Endothelial cell of umbilical vein (primary cell): ENCODE results near the gene CAMSAP1. TPM values are rescaled to one million over a fixed set of nuclear protein-coding genes. Genes with fewer than 3 reads are reported as not detected.

Source experiments
- BruUV-seq: library from RNA; stranded (reverse); fragments of 400-500 nt; replicated peaks from 2 replicates; lab custom pipeline; 2021; lab: Mats Ljungman, UMichigan
- CTCF ChIA-PET: fragments of 300-600, 350-600 bp; sonication (Branson Sonifier 250); formaldehyde crosslinking; loops from one replicate; lab custom pipeline; 2021; ENCODE audit warnings: antibody characterized with exemption, inconsistent platforms; lab: Charles Lee
- POLR2A ChIA-PET: fragments of 300-600, 350-600 bp; sonication (Branson Sonifier 250); formaldehyde crosslinking; loops from one replicate; lab custom pipeline; 2021; ENCODE audit warnings: antibody characterized with exemption, inconsistent platforms; lab: Charles Lee
- DNase-seq: peaks from one replicate; pipeline ENCODE4 v3.0.0-alpha.2; 2011; ENCODE audit warnings: low read depth, low spot score
- FAIRE-seq: peaks from 2 replicates; lab custom pipeline; 2011; peaks lifted over from hg19 to GRCh38; lab: Jason Lieb, UNC
- H2AFZ ChIP-seq: 2 replicates; pipeline ENCODE4 v1.6.0; 2012; ENCODE audit warnings: low read depth, low read length, control low read depth, inconsistent platforms
- H3K27ac ChIP-seq: 2 replicates; pipeline ENCODE4 v1.5.1; 2011; ENCODE audit warnings: low read depth, mild to moderate bottlenecking, control low read depth, low read length, moderate library complexity; ENCODE audit not compliant: insufficient read depth
- H3K27me3 ChIP-seq, 2 experiments: 2 replicates each; pipeline versions ENCODE4 v1.6.0 to v1.6.1; 2011; ENCODE audit warnings: low read length in 2 of 2, mixed read lengths in 1 of 2; ENCODE audit not compliant: control insufficient read depth in 2 of 2, insufficient read depth in 2 of 2
- H3K36me3 ChIP-seq, 2 experiments: 2 replicates in 1 of 2; 3 replicates in 1 of 2; pipeline ENCODE4 v1.5.1; 2011; ENCODE audit warnings: low read length in 2 of 2, mild to moderate bottlenecking in 1 of 2, moderate library complexity in 1 of 2; ENCODE audit not compliant: control insufficient read depth in 2 of 2, insufficient read depth in 2 of 2; ENCODE audit errors: extremely low read depth in 1 of 2
- H3K4me1 ChIP-seq: 3 replicates; pipeline ENCODE4 v1.5.1; 2011; ENCODE audit warnings: mild to moderate bottlenecking, low read length; ENCODE audit not compliant: control insufficient read depth, insufficient read depth; ENCODE audit errors: extremely low read depth
- H3K4me2 ChIP-seq: 2 replicates; pipeline ENCODE4 v1.6.1; 2011; ENCODE audit warnings: low read length, control low read depth, mixed read lengths; ENCODE audit not compliant: insufficient read depth
- H3K4me3 ChIP-seq, 3 experiments: fragments of 200-600 bp in 1 of 3; sonication (generic), shearing (Covaris generic) in 1 of 3; replicated peaks in 1 of 3; 2 replicates each; pipeline ENCODE4 v1.5.1; 2011 to 2016; ENCODE audit warnings: control low read depth in 3 of 3, low read length in 3 of 3, mild to moderate bottlenecking in 2 of 3, inconsistent platforms in 1 of 3, low read depth in 1 of 3, moderate library complexity in 1 of 3; ENCODE audit not compliant: insufficient read depth in 1 of 3
- H3K79me2 ChIP-seq: 2 replicates; pipeline ENCODE4 v1.6.0; 2012; ENCODE audit warnings: low read length, inconsistent platforms; ENCODE audit not compliant: control insufficient read depth, insufficient read depth
- H3K9ac ChIP-seq: replicated peaks from 2 replicates; pipeline ENCODE3; 2011; ENCODE audit warnings: low read length, control low read depth; ENCODE audit not compliant: insufficient read depth; ENCODE audit errors: extremely low read depth
- H3K9me1 ChIP-seq: replicated peaks from 3 replicates; pipeline ENCODE4 v1.6.0; 2011; ENCODE audit warnings: mild to moderate bottlenecking, low read length; ENCODE audit not compliant: control insufficient read depth, insufficient read depth; ENCODE audit errors: extremely low read depth
- H3K9me3 ChIP-seq: replicated peaks from 2 replicates; pipeline ENCODE4 v1.5.1; 2012; ENCODE audit warnings: low read length, inconsistent platforms; ENCODE audit not compliant: control insufficient read depth, insufficient read depth
- H4K20me1 ChIP-seq: replicated peaks from 2 replicates; pipeline ENCODE3; 2011; ENCODE audit warnings: mild to moderate bottlenecking, low read length; ENCODE audit not compliant: control insufficient read depth, insufficient read depth; ENCODE audit errors: extremely low read depth
- CTCF ChIP-seq, 2 donors: IDR thresholded peaks; 1 replicate in 1 of 2; 2 replicates in 1 of 2; pipeline ENCODE4 v1.5.1; 2011; ENCODE audit warnings: low read length in 2 of 2, mild to moderate bottlenecking in 2 of 2, moderate library complexity in 2 of 2, control low read depth in 1 of 2, inconsistent platforms in 1 of 2, low read depth in 1 of 2; ENCODE audit not compliant: insufficient read depth in 1 of 2; ENCODE audit errors: extremely low read depth in 1 of 2
- FOS ChIP-seq: IDR thresholded peaks from 2 replicates; pipeline ENCODE4 v1.6.1; 2011; ENCODE audit warnings: mild to moderate bottlenecking, low read length, moderate library complexity, borderline replicate concordance; ENCODE audit not compliant: insufficient read depth
- GATA2 ChIP-seq: IDR thresholded peaks from 2 replicates; pipeline ENCODE4 v1.7.0; 2011; ENCODE audit warnings: low read depth, mild to moderate bottlenecking, moderate library complexity, mixed read lengths, low read length; ENCODE audit not compliant: insufficient read length, insufficient read depth
- JUN ChIP-seq: IDR thresholded peaks from 2 replicates; pipeline ENCODE4 v1.6.1; 2011; ENCODE audit warnings: borderline replicate concordance, low read depth; ENCODE audit not compliant: insufficient read length, insufficient read depth
- MAX ChIP-seq: IDR thresholded peaks from 2 replicates; pipeline ENCODE4 v1.6.1; 2011; ENCODE audit not compliant: insufficient read depth, insufficient read length
- dilution Hi-C: fragments of 300-500 bp; cut with MboI; formaldehyde crosslinking; loops from one replicate; pipeline ENCODE4 v1.15.0; 2019; ENCODE audit warnings: low sequenced_read_pairs; ENCODE audit not compliant: extremely low pct_ligation_motif_present
- intact Hi-C: fragments of 100-400 bp; cut with micrococcal nuclease; formaldehyde crosslinking; loops from one replicate; pipeline ENCODE4 v1.10.0; 2022
- polyA plus RNA-seq, 4 experiments: library from polyadenylated mRNA; depleted of rRNA in 3 of 4; stranded (reverse) in 3 of 4; unstranded in 1 of 4; fragments of >200 nt; gene quantifications; 2 replicates each; pipeline versions ENCODE4 v1.2.1 to v1.2.3, GENCODE V29; 2011 to 2012; ENCODE audit warnings: missing spikeins in 1 of 4
- total RNA-seq: library from RNA; stranded (reverse); gene quantifications from 2 replicates; pipeline ENCODE4 v1.2.3, GENCODE V29; 2021

CAMSAP1 gene
- total and polyA plus RNA-seq, 2 donors (not counting 3 experiments of a cell fraction or from before 2014, with no cell fraction given): 8.1 to 25.5 TPM

- no peaks in the 10 kb centered on the region for H3K9me1 ChIP-seq
- peaks cover 96% of the 10 kb centered on the region for H3K79me2 ChIP-seq
- H3K4me2 ChIP-seq: no peak overlapping the region
- BruUV-seq: no TSS peak
- no peaks in the 10 kb centered on the region for H3K36me3 ChIP-seq
- DNase-seq: no peak
- no peak for FAIRE-seq
- no peaks in the 10 kb centered on the region for H3K27me3 ChIP-seq
- TF ChIP-seq FOS (no peak), CTCF (IDR thresholded peaks at IDR 0.05; ENCODE audit: extremely low read depth in 1 of 2, insufficient read depth in 1 of 2, low read depth in 1 of 2, low read length in 2 of 2) (no peak), JUN (no peak), GATA2 (no peak), MAX (no peak)
- H2AFZ ChIP-seq: no peak overlapping the region
- dilution Hi-C loops (no loop called here), intact Hi-C loops (no loop called here)
- H3K9me3 ChIP-seq: no peaks in the 10 kb centered on the region
- peaks cover 8% of the 10 kb centered on the region for H4K20me1 ChIP-seq
- no peak overlapping the region for H3K4me3 ChIP-seq
- H3K27ac ChIP-seq: no peak overlapping the region
- CTCF ChIA-PET: no interaction called here
- no peak overlapping the region for H3K9ac ChIP-seq
- POLR2A ChIA-PET: no interaction called here
- peaks cover 10% of the 10 kb centered on the region for H3K4me1 ChIP-seq
These were observed 11.1 kb downstream of the CAMSAP1 start for GRCh38 chr9:135896205-135896604.
